Keratinocyte (primary cell): Measurements from ENCODE around the gene FMNL3. TPM values are rescaled to one million over a fixed set of nuclear protein-coding genes. Genes with fewer than 3 reads are reported as not detected.

ENCODE experiments used
- DNase-seq: peaks from one replicate; pipeline ENCODE4 v3.0.0-alpha.2; 2011; ENCODE audit warnings: low read depth, missing footprints, low spot score
- FAIRE-seq: peaks from 2 replicates; lab custom pipeline; 2011; peaks lifted over from hg19 to GRCh38; lab: Jason Lieb, UNC
- H2AFZ ChIP-seq: 2 replicates; pipeline ENCODE4 v1.6.0; 2012; ENCODE audit warnings: low read length, control low read depth, inconsistent platforms; ENCODE audit not compliant: control insufficient read depth
- H3K27ac ChIP-seq: 2 replicates; pipeline ENCODE4 v1.5.1; 2011; ENCODE audit warnings: low read length; ENCODE audit not compliant: control insufficient read depth, insufficient read depth
- H3K27me3 ChIP-seq: 3 replicates; pipeline ENCODE4 v1.6.0; 2011; ENCODE audit warnings: low read length; ENCODE audit not compliant: control insufficient read depth, insufficient read depth; ENCODE audit errors: extremely low read depth
- H3K36me3 ChIP-seq, 2 experiments: 2 replicates in 1 of 2; 3 replicates in 1 of 2; pipeline ENCODE4 v1.5.1; 2011; ENCODE audit warnings: low read length in 2 of 2, mild to moderate bottlenecking in 1 of 2; ENCODE audit not compliant: control insufficient read depth in 2 of 2, insufficient read depth in 2 of 2; ENCODE audit errors: extremely low read depth in 1 of 2
- H3K4me1 ChIP-seq: 3 replicates; pipeline ENCODE4 v1.5.1; 2011; ENCODE audit warnings: low read length; ENCODE audit not compliant: control insufficient read depth, insufficient read depth; ENCODE audit errors: extremely low read depth
- H3K4me2 ChIP-seq: 3 replicates; pipeline ENCODE4 v1.6.0; 2011; ENCODE audit warnings: low read depth, low read length; ENCODE audit not compliant: control insufficient read depth, insufficient read depth; ENCODE audit errors: extremely low read depth
- H3K4me3 ChIP-seq, 3 experiments: fragments of 200-600 bp in 1 of 3; sonication (generic) in 1 of 3; 2 replicates in 2 of 3; 3 replicates in 1 of 3; pipeline ENCODE4 v1.5.1; 2011 to 2016; ENCODE audit warnings: low read length in 3 of 3, mild to moderate bottlenecking in 3 of 3, control low read depth in 2 of 3, inconsistent platforms in 1 of 3, low read depth in 1 of 3, mixed read lengths in 1 of 3, mixed run types in 1 of 3, moderate library complexity in 1 of 3; ENCODE audit not compliant: control insufficient read depth in 2 of 3, insufficient read depth in 2 of 3; ENCODE audit errors: extremely low read depth in 1 of 3
- H3K79me2 ChIP-seq: 2 replicates; pipeline ENCODE4 v1.6.0; 2012; ENCODE audit warnings: low read length; ENCODE audit not compliant: control insufficient read depth, insufficient read depth
- H3K9ac ChIP-seq: 3 replicates; pipeline ENCODE4 v1.6.0; 2011; ENCODE audit warnings: low read length; ENCODE audit not compliant: control insufficient read depth, insufficient read depth; ENCODE audit errors: extremely low read depth
- H3K9me1 ChIP-seq: 3 replicates; pipeline ENCODE4 v1.6.0; 2011; ENCODE audit warnings: low read length; ENCODE audit not compliant: control insufficient read depth, insufficient read depth; ENCODE audit errors: extremely low read depth
- H3K9me3 ChIP-seq: 2 replicates; pipeline ENCODE4 v1.5.1; 2012; ENCODE audit warnings: low read depth, low read length; ENCODE audit not compliant: control insufficient read depth
- H4K20me1 ChIP-seq: 3 replicates; pipeline ENCODE4 v1.6.0; 2011; ENCODE audit warnings: low read length; ENCODE audit not compliant: control insufficient read depth, insufficient read depth; ENCODE audit errors: extremely low read depth
- CTCF ChIP-seq, 3 experiments: IDR thresholded peaks in 1 of 3; conservative IDR thresholded peaks in 1 of 3; optimal IDR thresholded peaks in 1 of 3; 2 replicates in 2 of 3; 3 replicates in 1 of 3; pipeline versions ENCODE3 to v1.5.1; 2011; ENCODE audit warnings: low read length in 3 of 3, mild to moderate bottlenecking in 3 of 3, moderate library complexity in 2 of 3, control low read depth in 1 of 3, inconsistent platforms in 1 of 3; ENCODE audit not compliant: insufficient read depth in 2 of 3; ENCODE audit errors: extremely low read depth in 1 of 3
- EZH2 ChIP-seq: IDR thresholded peaks from one replicate; pipeline ENCODE4 v1.6.1; 2012; ENCODE audit warnings: inconsistent platforms, mild to moderate bottlenecking, low read length, moderate library complexity
- dilution Hi-C: fragments of 300-500 bp; cut with MboI; formaldehyde crosslinking; loops from one replicate; pipeline ENCODE4 v1.7.0; 2020; ENCODE audit warnings: low sequenced_read_pairs; ENCODE audit not compliant: extremely low pct_ligation_motif_present
- polyA plus RNA-seq, 5 experiments: library from polyadenylated mRNA; depleted of rRNA in 3 of 5; stranded (reverse) in 3 of 5; stranded (forward) in 1 of 5; unstranded in 1 of 5; fragments of >200 nt; gene quantifications; 1 replicate in 1 of 5; 2 replicates in 3 of 5; 3 replicates in 1 of 5; pipeline versions ENCODE4 v1.2.1 to v1.2.3, GENCODE V29; 2011 to 2012; ENCODE audit warnings: missing spikeins in 2 of 5, low read depth in 1 of 5, low replicate concordance in 1 of 5

The FMNL3 gene
- polyA plus RNA-seq, 1 donor (not counting 4 experiments of a cell fraction or from before 2014, with no cell fraction given) = 1.1 TPM

GRCh38 chr12:49641748-49642369 lies 65.3 kb downstream of the FMNL3 start:
- FAIRE-seq (no peak), DNase-seq (no peak)
- Histone ChIP-seq H3K79me2 (no peaks in the 10 kb centered on the region), H3K36me3 (peaks cover 25 to 45% of the 10 kb centered on the region in 2 experiments), H3K4me1 (peaks cover 15% of the 10 kb centered on the region), H3K27me3 (no peaks in the 10 kb centered on the region), H3K27ac (peak overlapping the region; percentile 40), H2AFZ (no peak overlapping the region), H4K20me1 (no peaks in the 10 kb centered on the region), H3K9me3 (no peaks in the 10 kb centered on the region), H3K4me2 (no peak overlapping the region), H3K4me3 (no peak overlapping the region), H3K9ac (peak overlapping the region; percentile 24), H3K9me1 (no peaks in the 10 kb centered on the region)
- dilution Hi-C loops = no loop called here
- no peak for TF ChIP-seq EZH2
- no peak for TF ChIP-seq CTCF (optimal IDR thresholded peaks at IDR 0.05 in 1 of 3, IDR thresholded peaks at IDR 0.05 in 1 of 3, conservative IDR thresholded peaks at IDR 0.05 in 1 of 3; ENCODE audit: extremely low read depth in 1 of 3, insufficient read depth in 2 of 3, low read length in 3 of 3)

DNA sequence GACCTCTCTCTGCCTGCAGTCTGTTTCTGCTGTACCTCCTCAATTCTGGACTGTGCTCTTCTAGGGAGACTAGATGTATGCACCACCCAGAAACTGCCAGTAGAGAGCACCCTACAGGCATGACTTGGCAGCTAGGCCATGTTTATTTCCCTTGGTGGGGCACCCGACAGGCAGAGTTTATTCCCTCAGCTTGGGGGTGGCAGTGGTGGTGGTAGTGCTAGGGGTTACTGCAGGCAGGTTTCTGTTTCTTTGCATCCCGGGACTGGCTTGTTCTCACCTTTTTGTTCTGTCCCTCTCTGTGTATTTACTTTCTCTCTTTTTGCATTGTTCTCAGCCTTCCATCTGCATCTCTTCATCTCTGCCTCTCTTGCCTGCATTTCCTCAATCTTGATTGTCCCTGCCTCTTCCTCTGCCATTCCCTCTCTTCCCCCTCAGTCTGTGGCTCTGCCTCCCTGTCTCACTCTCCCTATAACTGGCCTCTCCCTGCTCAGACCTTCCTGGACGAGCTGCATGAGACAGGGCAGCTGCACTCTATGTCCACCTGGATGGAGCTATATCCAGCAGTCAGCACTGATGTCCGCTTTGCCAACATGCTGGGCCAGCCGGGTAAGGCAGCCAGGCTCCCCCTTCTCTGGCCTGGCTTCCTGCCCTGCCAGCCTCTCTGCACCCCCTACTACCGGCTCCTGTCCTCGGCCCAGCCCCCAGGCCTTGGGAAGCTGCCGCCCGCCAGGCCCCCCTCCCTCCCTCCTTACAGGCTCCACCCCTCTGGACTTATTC lies 70.0 kb downstream of the FMNL3 start:
- dilution Hi-C loops = no loop called here
- H3K4me2 ChIP-seq = no peak overlapping the region
- H3K36me3 ChIP-seq = peaks cover 36 to 48% of the 10 kb centered on the region in 2 experiments
- H3K9me3 ChIP-seq = no peaks in the 10 kb centered on the region
- H3K79me2 ChIP-seq = no peaks in the 10 kb centered on the region
- H3K27me3 ChIP-seq = no peaks in the 10 kb centered on the region
- no peaks in the 10 kb centered on the region for H4K20me1 ChIP-seq
- no peak overlapping the region for H3K27ac ChIP-seq
- FAIRE-seq (peak; percentile 29), DNase-seq (no peak)
- H3K9me1 ChIP-seq = no peaks in the 10 kb centered on the region
- TF ChIP-seq EZH2 (no peak), CTCF (optimal IDR thresholded peaks at IDR 0.05 in 1 of 3, IDR thresholded peaks at IDR 0.05 in 1 of 3, conservative IDR thresholded peaks at IDR 0.05 in 1 of 3; ENCODE audit: extremely low read depth in 1 of 3, insufficient read depth in 2 of 3, low read length in 3 of 3) (peak; percentile 70 to 81 (median 77))
- H3K4me3 ChIP-seq = no peak overlapping the region
- no peak overlapping the region for H3K9ac ChIP-seq
- H3K4me1 ChIP-seq = peaks cover 3% of the 10 kb centered on the region
- H2AFZ ChIP-seq = no peak overlapping the region
